T-helper 1 cell (primary cell): ENCODE results near the gene PKD2L1.
"Not testable (repeated sequence)": the region's sequence is repeated elsewhere in the genome, so short reads cannot be mapped to it uniquely, and the experiment has no call there.

Experiments
- DNase-seq, 5 donors: peaks; one replicate each; pipeline ENCODE4 v3.0.0-alpha.2; 2012 to 2020

PKD2L1 gene

GRCh38 chr10:100286051-100287033 is 43.7 kb downstream of the PKD2L1 start, which contains the start of gene BLOC1S2:
TSS of gene BLOC1S2 (minus strand) at chr10:100286680. CDS start at chr10:100286659, 21 bp downstream.
- DNase-seq: peak; percentile 75 to 87 (median 76)

- not testable (repeated sequence) for DNase-seq
Measured at GRCh38 chr10:100285326-100285725, 44.7 kb downstream of the PKD2L1 start.

GRCh38 chr10:100282907-100283306 is 47.1 kb downstream of the PKD2L1 start:
- DNase-seq: no peak

GRCh38 chr10:100276971-100277370 is 53.1 kb downstream of the PKD2L1 start:
- DNase-seq: not testable (repeated sequence)

- peak; percentile 47 to 79 (median 61) for DNase-seq
Measured at GRCh38 chr10:100267239-100268104, 62.6 kb downstream of the PKD2L1 start, which contains the start of gene CWF19L1. TSS of gene CWF19L1 (minus strand) at chr10:100267638. CDS start at chr10:100267593, 45 bp downstream.

GRCh38 chr10:100265821-100266485 is 64.1 kb downstream of the PKD2L1 start:
- DNase-seq: no peak

GRCh38 chr10:100254191-100254590 is 75.8 kb downstream of the PKD2L1 start:
- no peak for DNase-seq

GRCh38 chr10:100253041-100253440 is 77.0 kb downstream of the PKD2L1 start:
- no peak for DNase-seq

GRCh38 chr10:100248820-100249219 is 81.2 kb downstream of the PKD2L1 start:
- DNase-seq: no peak

- no peak for DNase-seq
Measured at GRCh38 chr10:100245484-100246220, 84.4 kb downstream of the PKD2L1 start.

GRCh38 chr10:100239851-100240250 is 90.2 kb downstream of the PKD2L1 start:
- no peak for DNase-seq

GRCh38 chr10:100238429-100238828 is 91.6 kb downstream of the PKD2L1 start:
- DNase-seq: no peak
